MCF 10A (cell line): Measurements from ENCODE around the gene GPR61. TPM values are rescaled to one million over a fixed set of nuclear protein-coding genes. Genes with fewer than 3 reads are reported as not detected.

Experiments used
- BruUV-seq: library from RNA; stranded (reverse); fragments of 400-500 nt; replicated peaks from 2 replicates; lab custom pipeline; 2021; lab: Mats Ljungman, UMichigan
- CTCF ChIA-PET: fragments of 300-600 bp; sonication (Branson Sonifier 250); formaldehyde crosslinking; extraction: SDS; loops from one replicate; lab custom pipeline; 2021; ENCODE audit warnings: antibody characterized with exemption, inconsistent platforms; lab: Yijun Ruan, JAX
- POLR2A ChIA-PET: fragments of 300-600, 350-650 bp; sonication (Branson Sonifier 250); formaldehyde crosslinking; extraction: SDS; loops from one replicate; lab custom pipeline; 2020; ENCODE audit warnings: antibody characterized with exemption, inconsistent platforms; lab: Yijun Ruan, JAX
- DNase-seq: peaks from one replicate; pipeline ENCODE4 v3.0.0-alpha.2; 2018; ENCODE audit not compliant: unreplicated experiment
- H3K27ac Mint-ChIP-seq: one replicate; pipeline ENCODE4 v1.8.0; 2022; ENCODE audit warnings: mild to moderate bottlenecking, low read depth, mixed read lengths; ENCODE audit not compliant: unreplicated experiment
- H3K27me3 Mint-ChIP-seq: one replicate; pipeline ENCODE4 v1.8.0; 2022; ENCODE audit warnings: mixed read lengths; ENCODE audit not compliant: insufficient read depth, unreplicated experiment
- H3K36me3 Mint-ChIP-seq: one replicate; pipeline ENCODE4 v1.8.0; 2022; ENCODE audit warnings: mild to moderate bottlenecking, moderate library complexity, mixed read lengths; ENCODE audit not compliant: insufficient read depth, unreplicated experiment
- H3K4me1 Mint-ChIP-seq: one replicate; pipeline ENCODE4 v1.8.0; 2022; ENCODE audit warnings: mixed read lengths; ENCODE audit not compliant: insufficient read depth, unreplicated experiment
- H3K4me3 Mint-ChIP-seq: one replicate; pipeline ENCODE4 v1.8.0; 2022; ENCODE audit warnings: mild to moderate bottlenecking, moderate library complexity, mixed read lengths; ENCODE audit not compliant: unreplicated experiment
- H3K9me3 Mint-ChIP-seq: one replicate; pipeline ENCODE4 v1.8.0; 2022; ENCODE audit warnings: mixed read lengths; ENCODE audit not compliant: unreplicated experiment
- CTCF ChIP-seq: fragments of 200-600 bp; IDR thresholded peaks from one replicate; pipeline ENCODE4 v1.8.0; 2022; ENCODE audit warnings: antibody characterized with exemption, mild to moderate bottlenecking; ENCODE audit not compliant: unreplicated experiment
- intact Hi-C: fragments of 100-400 bp; cut with micrococcal nuclease; formaldehyde crosslinking; loops from 2 replicates; pipeline ENCODE4 v1.14.1; 2022
- total RNA-seq: library from RNA; stranded (reverse); gene quantifications from 2 replicates; pipeline ENCODE4 v1.2.3, GENCODE V29; 2022

GPR61 gene
- total RNA-seq, 1 experiment from 2014 or later, result not detected

GRCh38 chr1:109527098-109527811 lies 12.4 kb upstream of the GPR61 start:
- Mint-ChIP-seq H3K9me3 (no peaks in the 10 kb centered on the region), H3K27me3 (peaks cover 20% of the 10 kb centered on the region), H3K36me3 (no peaks in the 10 kb centered on the region), H3K4me3 (no peak overlapping the region), H3K27ac (no peak overlapping the region), H3K4me1 (no peaks in the 10 kb centered on the region)
- BruUV-seq, result no TSS peak
- DNase-seq, result no peak
- no peak for TF ChIP-seq CTCF
- intact Hi-C loops, result no loop called here
- ChIA-PET CTCF (interaction anchor here (26.1 kb wide), 1 partner anchor 26 kb away, joined by 1071 read pairs; the partner anchor contains the start of genes AMIGO1, ATXN7L2 and CYB561D1), POLR2A (no interaction called here)

- no peak overlapping the region for H3K27ac Mint-ChIP-seq
- ChIA-PET POLR2A (interaction anchor here (0.6 to 5.7 kb wide), 4 partner anchors 36 to 565 kb away, joined by 3 to 38 read pairs (median 4); partner anchors contain the start of genes CLCC1, CYB561D1 and PSMA5), CTCF (interaction anchor here (0.6 to 26.1 kb wide), 5 partner anchors 18 to 456 kb away, joined by 3 to 1071 read pairs (median 3); partner anchors contain the start of genes AMIGO1, ATXN7L2 and CYB561D1)
- TF ChIP-seq CTCF, result no peak
- H3K9me3 Mint-ChIP-seq, result no peaks in the 10 kb centered on the region
- BruUV-seq, result no TSS peak
- no peak for DNase-seq
- H3K4me1 Mint-ChIP-seq, result no peaks in the 10 kb centered on the region
- peaks cover 12% of the 10 kb centered on the region for H3K27me3 Mint-ChIP-seq
- no peaks in the 10 kb centered on the region for H3K36me3 Mint-ChIP-seq
- H3K4me3 Mint-ChIP-seq, result no peak overlapping the region
- intact Hi-C loops, result no loop called here
Measured at GRCh38 chr1:109527846-109528695, 11.6 kb upstream of the GPR61 start.

GRCh38 chr1:109528712-109529111 lies 11.0 kb upstream of the GPR61 start:
- POLR2A ChIA-PET, result interaction anchor here (0.6 to 5.7 kb wide), 4 partner anchors 36 to 566 kb away, joined by 3 to 38 read pairs (median 4); partner anchors contain the start of genes CLCC1, CYB561D1 and PSMA5
- H3K27ac Mint-ChIP-seq, result no peak overlapping the region
- no peak overlapping the region for H3K4me3 Mint-ChIP-seq
- no peaks in the 10 kb centered on the region for H3K36me3 Mint-ChIP-seq
- TF ChIP-seq CTCF, result no peak
- DNase-seq, result no peak
- no TSS peak for BruUV-seq
- H3K27me3 Mint-ChIP-seq, result peaks cover 12% of the 10 kb centered on the region
- no peaks in the 10 kb centered on the region for H3K9me3 Mint-ChIP-seq
- intact Hi-C loops, result no loop called here
- no peaks in the 10 kb centered on the region for H3K4me1 Mint-ChIP-seq
- CTCF ChIA-PET, result interaction anchor here (0.6 to 26.1 kb wide), 5 partner anchors 17 to 455 kb away, joined by 3 to 1071 read pairs (median 3); partner anchors contain the start of genes AMIGO1, ATXN7L2 and CYB561D1
